Adrenal gland (tissue), 5 donors: ENCODE results near the gene TKT.

Source experiments
- POLR2A ChIP-seq, 2 donors: fragments of 450-650 bp; IDR thresholded peaks; one replicate each; pipeline ENCODE4 v1.6.1; 2017; ENCODE audit warnings: antibody characterized with exemption in 2 of 2, mild to moderate bottlenecking in 2 of 2, moderate library complexity in 1 of 2
- TF ChIP-seq, protein P1 (sequence below), 6 experiments: fragments of 450-650 bp in 4 of 6; fragments of 200-600 bp in 2 of 6; sonication (generic) in 1 of 6; IDR thresholded peaks; 1 replicate in 5 of 6; 2 replicates in 1 of 6; pipeline versions ENCODE4 v1.5.1 to v1.8.0; 2016 to 2021; ENCODE audit warnings: antibody characterized with exemption in 6 of 6, mild to moderate bottlenecking in 2 of 6, moderate library complexity in 1 of 6
- donor health status: DM: no; HTN: no; CAD: no.

DNA sequence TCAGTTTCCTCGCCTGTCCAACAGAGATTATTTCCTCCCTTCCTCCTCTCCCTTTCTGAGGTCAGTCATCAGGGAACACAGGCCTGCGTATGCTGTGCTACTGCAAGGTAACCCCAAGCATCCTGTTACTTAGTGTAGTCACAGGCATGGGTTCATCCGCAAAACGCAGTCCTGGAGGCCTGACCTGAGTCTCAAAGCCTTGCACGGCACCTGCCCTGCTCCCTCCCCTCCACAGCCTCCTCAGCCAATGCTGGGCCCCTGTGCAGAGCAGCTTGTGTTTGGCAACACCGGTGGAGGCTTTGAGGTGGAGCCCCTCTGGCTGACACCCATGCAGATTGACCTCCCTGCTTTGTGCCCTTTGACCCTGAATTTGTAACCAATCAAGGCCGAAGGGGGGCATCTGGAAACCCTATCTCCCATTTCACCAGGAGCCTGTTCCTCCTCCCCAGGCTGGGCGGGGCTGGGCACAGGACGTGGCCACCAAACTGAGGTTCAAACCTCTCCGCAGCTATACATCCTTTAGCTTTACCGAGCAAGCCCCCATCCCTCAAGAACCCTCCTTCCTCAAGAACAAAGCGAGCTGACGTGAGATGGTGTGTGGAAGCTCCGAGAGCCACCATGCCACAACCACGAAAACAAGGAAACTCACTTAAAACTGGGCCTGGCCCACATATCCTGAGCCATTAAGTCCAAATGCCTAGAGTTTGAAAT lies 21.5 kb downstream of the TKT start:
- TF ChIP-seq, protein P1, sequence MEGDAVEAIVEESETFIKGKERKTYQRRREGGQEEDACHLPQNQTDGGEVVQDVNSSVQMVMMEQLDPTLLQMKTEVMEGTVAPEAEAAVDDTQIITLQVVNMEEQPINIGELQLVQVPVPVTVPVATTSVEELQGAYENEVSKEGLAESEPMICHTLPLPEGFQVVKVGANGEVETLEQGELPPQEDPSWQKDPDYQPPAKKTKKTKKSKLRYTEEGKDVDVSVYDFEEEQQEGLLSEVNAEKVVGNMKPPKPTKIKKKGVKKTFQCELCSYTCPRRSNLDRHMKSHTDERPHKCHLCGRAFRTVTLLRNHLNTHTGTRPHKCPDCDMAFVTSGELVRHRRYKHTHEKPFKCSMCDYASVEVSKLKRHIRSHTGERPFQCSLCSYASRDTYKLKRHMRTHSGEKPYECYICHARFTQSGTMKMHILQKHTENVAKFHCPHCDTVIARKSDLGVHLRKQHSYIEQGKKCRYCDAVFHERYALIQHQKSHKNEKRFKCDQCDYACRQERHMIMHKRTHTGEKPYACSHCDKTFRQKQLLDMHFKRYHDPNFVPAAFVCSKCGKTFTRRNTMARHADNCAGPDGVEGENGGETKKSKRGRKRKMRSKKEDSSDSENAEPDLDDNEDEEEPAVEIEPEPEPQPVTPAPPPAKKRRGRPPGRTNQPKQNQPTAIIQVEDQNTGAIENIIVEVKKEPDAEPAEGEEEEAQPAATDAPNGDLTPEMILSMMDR (IDR thresholded peaks at IDR 0.05): no peak
- no peak for TF ChIP-seq POLR2A (IDR thresholded peaks at IDR 0.05)
